ENCODE data around the gene NTNG1. TPM values are rescaled to one million over a fixed set of nuclear protein-coding genes. Genes with fewer than 3 reads are reported as not detected.

NTNG1 gene
- total RNA-seq, 2 donors from 2014 or later, result 0.26 to 4.9 TPM

DNA sequence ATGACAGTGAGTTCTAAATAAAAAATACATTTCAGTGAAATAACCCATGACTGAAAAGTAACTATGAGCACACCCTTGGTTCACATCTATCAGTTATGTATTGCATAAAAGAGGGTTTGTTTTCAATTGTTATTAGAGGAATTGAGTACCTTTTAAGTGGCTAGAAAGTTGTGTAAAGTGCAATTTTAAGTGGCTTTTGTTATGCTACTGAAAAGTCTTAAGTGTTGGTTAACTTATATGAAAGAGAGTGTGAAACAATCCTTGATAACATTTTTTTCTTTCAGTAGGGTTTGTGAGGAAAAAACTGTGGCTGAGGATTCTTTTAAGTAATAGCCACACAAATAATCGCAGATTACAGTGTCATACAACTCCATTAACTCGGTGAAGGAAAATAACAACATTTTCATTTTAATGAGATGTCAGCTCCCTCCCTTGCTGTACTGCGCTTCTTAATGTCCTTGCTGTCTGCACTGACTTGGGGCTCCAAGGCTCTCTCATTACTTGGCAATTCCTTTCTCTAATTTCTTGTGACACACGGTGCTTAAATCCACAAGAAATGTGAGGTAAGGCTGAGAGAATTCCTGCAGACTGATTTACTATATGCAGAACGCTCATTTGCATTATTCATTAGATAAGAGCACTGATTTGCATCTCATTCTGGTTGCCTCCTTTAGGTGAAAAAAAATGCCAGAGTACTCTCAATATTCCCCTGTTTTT lies 40.6 kb downstream of the NTNG1 start:
- whole genome bisulfite sequencing, 2 donors, result 10 to 13% methylated on average over 5 of the region's 5 CpGs
- Histone ChIP-seq H3K27me3 (no peaks in the 10 kb centered on the region), H3K9me3 (no peaks in the 10 kb centered on the region), H3K4me1 (no peaks in the 10 kb centered on the region), H3K4me3 (no peak overlapping the region), H3K27ac (no peak overlapping the region), H3K36me3 (replicated peaks in 1 of 2; ENCODE audit: insufficient read depth in 1 of 2, low read depth in 2 of 2) (no peaks in the 10 kb centered on the region)
- DNase-seq (no peak), ATAC-seq (no peak)
- intact Hi-C loops (cut with DNase I), result no loop called here
- TF ChIP-seq, protein P1, sequence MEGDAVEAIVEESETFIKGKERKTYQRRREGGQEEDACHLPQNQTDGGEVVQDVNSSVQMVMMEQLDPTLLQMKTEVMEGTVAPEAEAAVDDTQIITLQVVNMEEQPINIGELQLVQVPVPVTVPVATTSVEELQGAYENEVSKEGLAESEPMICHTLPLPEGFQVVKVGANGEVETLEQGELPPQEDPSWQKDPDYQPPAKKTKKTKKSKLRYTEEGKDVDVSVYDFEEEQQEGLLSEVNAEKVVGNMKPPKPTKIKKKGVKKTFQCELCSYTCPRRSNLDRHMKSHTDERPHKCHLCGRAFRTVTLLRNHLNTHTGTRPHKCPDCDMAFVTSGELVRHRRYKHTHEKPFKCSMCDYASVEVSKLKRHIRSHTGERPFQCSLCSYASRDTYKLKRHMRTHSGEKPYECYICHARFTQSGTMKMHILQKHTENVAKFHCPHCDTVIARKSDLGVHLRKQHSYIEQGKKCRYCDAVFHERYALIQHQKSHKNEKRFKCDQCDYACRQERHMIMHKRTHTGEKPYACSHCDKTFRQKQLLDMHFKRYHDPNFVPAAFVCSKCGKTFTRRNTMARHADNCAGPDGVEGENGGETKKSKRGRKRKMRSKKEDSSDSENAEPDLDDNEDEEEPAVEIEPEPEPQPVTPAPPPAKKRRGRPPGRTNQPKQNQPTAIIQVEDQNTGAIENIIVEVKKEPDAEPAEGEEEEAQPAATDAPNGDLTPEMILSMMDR (IDR thresholded peaks at IDR 0.05), result no peak
- TF ChIP-seq POLR2A (IDR thresholded peaks at IDR 0.05), result no peak

DNA sequence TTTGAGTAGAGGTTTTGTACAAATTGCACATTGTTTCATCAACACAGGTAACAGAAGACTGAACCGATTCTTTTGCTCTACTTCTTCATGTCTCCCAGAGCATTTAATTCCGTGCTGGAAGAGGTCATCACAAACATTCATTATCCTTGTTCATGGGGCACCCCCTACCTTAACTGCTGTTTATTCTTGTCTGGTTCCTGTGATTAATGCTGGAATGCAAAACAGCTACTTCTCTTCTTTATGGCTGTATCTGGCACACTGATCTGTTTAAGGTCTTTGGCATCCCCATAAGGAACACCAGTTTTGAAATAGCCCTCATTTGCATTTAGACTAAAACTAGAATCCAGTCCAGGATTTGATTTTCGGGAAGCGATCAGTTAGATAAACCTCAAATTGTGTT lies 42.2 kb downstream of the NTNG1 start:
- no peaks in the 10 kb centered on the region for H3K27me3 ChIP-seq
- no peak overlapping the region for H3K27ac ChIP-seq
- DNase-seq (no peak), ATAC-seq (no peak)
- 44 to 46% methylated on average over 4 of the region's 4 CpGs for WGBS, 2 donors
- intact Hi-C loops (cut with DNase I), result no loop called here
- H3K9me3 ChIP-seq, result no peaks in the 10 kb centered on the region
- no peaks in the 10 kb centered on the region for H3K4me1 ChIP-seq
- no peaks in the 10 kb centered on the region for H3K36me3 ChIP-seq (replicated peaks in 1 of 2; ENCODE audit: insufficient read depth in 1 of 2, low read depth in 2 of 2)
- TF ChIP-seq, protein P1 (IDR thresholded peaks at IDR 0.05), result no peak
- no peak for TF ChIP-seq POLR2A (IDR thresholded peaks at IDR 0.05)
- H3K4me3 ChIP-seq, result no peak overlapping the region

DNA sequence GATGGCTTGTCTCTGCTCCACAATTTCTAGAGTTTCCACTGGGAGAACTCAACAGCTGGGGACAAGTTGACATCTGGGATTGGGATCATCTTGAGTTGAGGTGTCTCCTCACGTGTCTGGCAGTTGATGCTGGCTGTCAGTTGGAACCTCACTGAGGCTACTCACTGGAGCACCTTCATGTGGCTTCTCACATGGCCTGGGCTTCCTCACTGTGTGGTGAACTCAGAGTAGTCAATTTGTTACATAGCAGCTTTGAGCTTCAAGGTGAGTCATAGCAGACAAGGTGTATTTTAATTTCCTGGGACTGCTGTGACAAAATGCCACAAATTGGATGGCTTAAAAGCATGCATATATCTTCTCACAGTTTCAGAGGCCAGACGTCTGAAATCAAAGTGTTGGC lies 44.0 kb downstream of the NTNG1 start:
- Histone ChIP-seq H3K4me1 (no peaks in the 10 kb centered on the region), H3K36me3 (replicated peaks in 1 of 2; ENCODE audit: insufficient read depth in 1 of 2, low read depth in 2 of 2) (no peaks in the 10 kb centered on the region), H3K27me3 (no peaks in the 10 kb centered on the region), H3K4me3 (no peak overlapping the region), H3K27ac (no peak overlapping the region), H3K9me3 (no peaks in the 10 kb centered on the region)
- no peak for DNase-seq
- no peak for ATAC-seq
- WGBS, 2 donors, result 41% methylated on average over 2 of the region's 2 CpGs
- TF ChIP-seq POLR2A (IDR thresholded peaks at IDR 0.05), result no peak
- TF ChIP-seq, protein P1 (IDR thresholded peaks at IDR 0.05), result no peak
- intact Hi-C loops (cut with DNase I), result no loop called here

DNA sequence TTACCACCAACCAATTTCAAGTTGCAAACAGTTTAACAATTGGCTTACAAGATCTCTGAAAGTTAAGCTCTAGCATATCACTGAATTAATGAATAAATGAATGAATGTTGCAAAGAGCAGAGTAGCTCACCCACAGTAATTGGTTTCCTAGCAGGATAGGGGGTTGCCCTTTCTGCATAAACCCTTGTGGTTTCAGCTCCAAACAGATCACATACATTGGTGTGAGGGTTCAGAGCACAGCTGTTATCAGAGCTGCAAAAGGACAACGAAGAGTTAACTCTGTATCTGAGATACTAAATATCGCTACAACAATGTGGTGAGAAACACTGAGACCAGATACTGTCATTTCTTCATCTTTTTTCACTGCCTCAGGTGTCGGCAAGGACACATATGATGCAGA lies 46.6 kb downstream of the NTNG1 start:
- TF ChIP-seq, protein P1 (IDR thresholded peaks at IDR 0.05), result no peak
- no peak for TF ChIP-seq POLR2A (IDR thresholded peaks at IDR 0.05)
- intact Hi-C loops (cut with DNase I), result no loop called here
- ATAC-seq, result no peak
- no peaks in the 10 kb centered on the region for H3K9me3 ChIP-seq
- H3K4me3 ChIP-seq, result no peak overlapping the region
- no peak for DNase-seq
- no peaks in the 10 kb centered on the region for H3K36me3 ChIP-seq (replicated peaks in 1 of 2; ENCODE audit: insufficient read depth in 1 of 2, low read depth in 2 of 2)
- H3K27me3 ChIP-seq, result no peaks in the 10 kb centered on the region
- WGBS, 2 donors, result 32 to 37% methylated on average over 3 of the region's 3 CpGs
- no peaks in the 10 kb centered on the region for H3K4me1 ChIP-seq
- no peak overlapping the region for H3K27ac ChIP-seq

DNA sequence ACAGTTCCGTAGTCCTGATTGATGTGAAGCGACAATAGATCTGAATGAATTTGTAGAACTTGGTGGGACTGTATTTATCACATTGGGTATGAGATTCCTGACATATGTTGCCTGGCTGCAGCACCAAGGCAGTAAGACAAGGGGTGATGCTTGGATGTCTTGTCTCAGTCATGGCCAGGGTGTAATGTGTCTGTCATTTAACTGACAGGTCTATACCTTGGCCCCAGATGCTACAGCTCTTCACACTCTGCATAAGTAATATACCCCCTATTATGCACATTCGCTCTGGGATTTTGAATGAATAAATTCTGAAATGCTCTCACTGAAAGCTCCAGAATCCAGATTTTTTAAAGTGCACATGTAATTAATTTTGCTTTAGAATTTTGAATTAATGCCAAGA lies 47.3 kb downstream of the NTNG1 start:
- no peaks in the 10 kb centered on the region for H3K36me3 ChIP-seq (replicated peaks in 1 of 2; ENCODE audit: insufficient read depth in 1 of 2, low read depth in 2 of 2)
- ATAC-seq (no peak), DNase-seq (no peak)
- no peaks in the 10 kb centered on the region for H3K9me3 ChIP-seq
- no peaks in the 10 kb centered on the region for H3K27me3 ChIP-seq
- H3K4me1 ChIP-seq, result no peaks in the 10 kb centered on the region
- intact Hi-C loops (cut with DNase I), result no loop called here
- no peak overlapping the region for H3K27ac ChIP-seq
- H3K4me3 ChIP-seq, result no peak overlapping the region
- 58 to 61% methylated on average over 3 of the region's 3 CpGs for WGBS, 2 donors
- no peak for TF ChIP-seq POLR2A (IDR thresholded peaks at IDR 0.05)
- TF ChIP-seq, protein P1 (IDR thresholded peaks at IDR 0.05), result no peak
